Transverse colon (tissue), 4 donors: ENCODE measurements around the gene LARGE1. TPM values are rescaled to one million over a fixed set of nuclear protein-coding genes. Genes with fewer than 3 reads are reported as not detected.

Experiments
- DNase-seq: peaks from one replicate; pipeline ENCODE4 v3.0.0-alpha.2; 2019
- H3K27ac ChIP-seq, 4 donors: fragments of 200-600 bp; sonication (generic); 2 replicates each; pipeline ENCODE4 v1.5.1; 2016 to 2018; ENCODE audit warnings: inconsistent platforms in 4 of 4
- H3K27me3 ChIP-seq: fragments of 200-600 bp; sonication (generic); 2 replicates; pipeline ENCODE4 v1.5.1; 2017; ENCODE audit warnings: inconsistent platforms
- H3K36me3 ChIP-seq, 4 donors: fragments of 200-600 bp; sonication (generic); 2 replicates each; pipeline ENCODE4 v1.5.1; 2017 to 2019; ENCODE audit warnings: inconsistent platforms in 4 of 4
- H3K4me1 ChIP-seq, 4 donors: fragments of 200-600 bp; sonication (generic); 2 replicates each; pipeline ENCODE4 v1.5.1; 2017 to 2020; ENCODE audit warnings: inconsistent platforms in 4 of 4
- H3K4me3 ChIP-seq, 4 donors: fragments of 200-600 bp; sonication (generic); 1 replicate in 1 of 4; 2 replicates in 3 of 4; pipeline versions ENCODE4 v1.5.1 to v1.6.1; 2017 to 2019; ENCODE audit warnings: inconsistent platforms in 4 of 4
- H3K9me3 ChIP-seq, 2 donors: fragments of 200-600 bp; sonication (generic); 2 replicates each; pipeline ENCODE4 v1.5.1; 2017 to 2019; ENCODE audit warnings: inconsistent platforms in 2 of 2
- CTCF ChIP-seq, 5 experiments: fragments of 200-600 bp in 3 of 5; fragments of 450-650 bp in 2 of 5; sonication (generic) in 3 of 5; IDR thresholded peaks; 1 replicate in 2 of 5; 2 replicates in 3 of 5; pipeline ENCODE4 v1.5.1; 2016 to 2017; ENCODE audit warnings: antibody characterized with exemption in 5 of 5, inconsistent platforms in 3 of 5, mild to moderate bottlenecking in 2 of 5, moderate library complexity in 1 of 5
- EP300 ChIP-seq: sonication (generic); formaldehyde crosslinking; IDR thresholded peaks from one replicate; pipeline ENCODE4 v1.6.1; 2017; ENCODE audit warnings: antibody characterized with exemption, low read depth
- POLR2A ChIP-seq: fragments of 450-650 bp; IDR thresholded peaks from one replicate; pipeline ENCODE4 v1.6.1; 2016; ENCODE audit warnings: antibody characterized with exemption, mild to moderate bottlenecking, moderate library complexity
- POLR2AphosphoS5 ChIP-seq, 3 donors: sonication (generic); formaldehyde crosslinking; IDR thresholded peaks; one replicate each; pipeline ENCODE4 v1.6.1; 2016; ENCODE audit warnings: antibody characterized with exemption in 3 of 3
- WGBS, 2 donors: methylation state at CpG; one replicate each; pipeline ENCODE4 v1.1.5; 2018; ENCODE audit warnings: low coverage in 1 of 2; 5-methylcytosine and 5-hydroxymethylcytosine counted together
- in situ Hi-C, 4 donors: fragments of 200-750 bp; cut with MboI; loops; one replicate each; pipeline versions ENCODE4 v1.15.0 to v1.15.1; 2017; ENCODE audit warnings: low sequenced_read_pairs in 3 of 4, low pct_ligation_motif_present in 1 of 4, low pct_unique_long_range_greater_than_20kb in 1 of 4
- intact Hi-C: fragments of 100-400 bp; cut with DNase I; formaldehyde crosslinking; loops from one replicate; pipeline ENCODE4 v1.15.1; 2023; ENCODE audit warnings: low total_unique reads
- total RNA-seq, 4 donors: library from RNA; depleted of rRNA; stranded (reverse); fragments of >200 nt; gene quantifications; one replicate each; pipeline ENCODE4 v1.1.0, GENCODE V29; 2016

The LARGE1 gene
- total RNA-seq, 4 donors from 2014 or later: 46.5 to 304 (median 80.5) TPM

- 34 to 44% methylated on average over 4 of the region's 4 CpGs for WGBS, 2 donors
- Histone ChIP-seq H3K4me3 (no peak overlapping the region), H3K27me3 (no peaks in the 10 kb centered on the region), H3K36me3 (no peaks in the 10 kb centered on the region), H3K27ac (no peak overlapping the region), H3K9me3 (no peaks in the 10 kb centered on the region), H3K4me1 (peaks cover 20 to 35% (median 28%) of the 10 kb centered on the region in 4 donors)
- TF ChIP-seq EP300 (no peak), POLR2AphosphoS5 (IDR thresholded peaks at IDR 0.05) (no peak), CTCF (IDR thresholded peaks at IDR 0.05) (no peak), POLR2A (no peak)
- in situ Hi-C loops (no loop called here), intact Hi-C loops (no loop called here)
- no peak for DNase-seq
These were observed 82.5 kb downstream of the LARGE1 start for GRCh38 chr22:33837826-33838225.

GRCh38 chr22:33835265-33835664 is 85.0 kb downstream of the LARGE1 start:
- H3K27me3 ChIP-seq: no peaks in the 10 kb centered on the region
- no peaks in the 10 kb centered on the region for H3K36me3 ChIP-seq
- peak overlapping the region in 3 of 4 donors; percentile 55 to 62 (median 58) for H3K27ac ChIP-seq
- DNase-seq: peak; percentile 70
- intact Hi-C loops: no loop called here
- 50 to 60% methylated on average over 2 to 5 of the region's 5 CpGs for WGBS, 2 donors
- H3K4me1 ChIP-seq: peaks cover 29 to 49% (median 36%) of the 10 kb centered on the region in 4 donors
- no peak overlapping the region for H3K4me3 ChIP-seq
- in situ Hi-C loops: no loop called here
- no peaks in the 10 kb centered on the region for H3K9me3 ChIP-seq
- TF ChIP-seq POLR2AphosphoS5 (IDR thresholded peaks at IDR 0.05) (no peak), POLR2A (no peak), EP300 (no peak), CTCF (IDR thresholded peaks at IDR 0.05) (no peak)

- Histone ChIP-seq H3K4me1 (peaks cover 31 to 46% (median 35%) of the 10 kb centered on the region in 4 donors), H3K27me3 (no peaks in the 10 kb centered on the region), H3K36me3 (no peaks in the 10 kb centered on the region), H3K9me3 (no peaks in the 10 kb centered on the region), H3K4me3 (no peak overlapping the region), H3K27ac (no peak overlapping the region)
- TF ChIP-seq POLR2AphosphoS5 (IDR thresholded peaks at IDR 0.05) (no peak), EP300 (no peak), POLR2A (no peak), CTCF (IDR thresholded peaks at IDR 0.05) (no peak)
- intact Hi-C loops: no loop called here
- WGBS, 2 donors: 52% methylated on average over 7 of the region's 7 CpGs; no CpG with 5 or more reads in 1 of the 2 donors
- in situ Hi-C loops: no loop called here
- no peak for DNase-seq
These were observed 87.6 kb downstream of the LARGE1 start for GRCh38 chr22:33832558-33833151.

GRCh38 chr22:33831651-33832050 is 88.6 kb downstream of the LARGE1 start:
- Histone ChIP-seq H3K9me3 (no peaks in the 10 kb centered on the region), H3K4me3 (no peak overlapping the region), H3K27me3 (no peaks in the 10 kb centered on the region), H3K27ac (no peak overlapping the region), H3K36me3 (no peaks in the 10 kb centered on the region), H3K4me1 (peaks cover 28 to 46% (median 33%) of the 10 kb centered on the region in 4 donors)
- WGBS, 2 donors: 26 to 39% methylated on average over 5 of the region's 5 CpGs
- in situ Hi-C loops: no loop called here
- TF ChIP-seq EP300 (no peak), POLR2A (no peak), POLR2AphosphoS5 (IDR thresholded peaks at IDR 0.05) (no peak), CTCF (IDR thresholded peaks at IDR 0.05) (no peak)
- intact Hi-C loops: no loop called here
- DNase-seq: no peak
